Sigmoid colon (tissue), 3 donors: ENCODE results near the gene LARGE1.

Experiments used
- POLR2A ChIP-seq, 2 donors: fragments of 450-650 bp; IDR thresholded peaks; one replicate each; pipeline ENCODE4 v1.6.1; 2016; ENCODE audit warnings: antibody characterized with exemption in 2 of 2, mild to moderate bottlenecking in 2 of 2, moderate library complexity in 2 of 2
- TF ChIP-seq, protein P1 (sequence below), 4 experiments: fragments of 450-650 bp in 3 of 4; fragments of 200-600 bp in 1 of 4; IDR thresholded peaks; one replicate each; pipeline ENCODE4 v1.5.1; 2016 to 2019; ENCODE audit warnings: antibody characterized with exemption in 4 of 4, mild to moderate bottlenecking in 3 of 4, moderate library complexity in 2 of 4

DNA sequence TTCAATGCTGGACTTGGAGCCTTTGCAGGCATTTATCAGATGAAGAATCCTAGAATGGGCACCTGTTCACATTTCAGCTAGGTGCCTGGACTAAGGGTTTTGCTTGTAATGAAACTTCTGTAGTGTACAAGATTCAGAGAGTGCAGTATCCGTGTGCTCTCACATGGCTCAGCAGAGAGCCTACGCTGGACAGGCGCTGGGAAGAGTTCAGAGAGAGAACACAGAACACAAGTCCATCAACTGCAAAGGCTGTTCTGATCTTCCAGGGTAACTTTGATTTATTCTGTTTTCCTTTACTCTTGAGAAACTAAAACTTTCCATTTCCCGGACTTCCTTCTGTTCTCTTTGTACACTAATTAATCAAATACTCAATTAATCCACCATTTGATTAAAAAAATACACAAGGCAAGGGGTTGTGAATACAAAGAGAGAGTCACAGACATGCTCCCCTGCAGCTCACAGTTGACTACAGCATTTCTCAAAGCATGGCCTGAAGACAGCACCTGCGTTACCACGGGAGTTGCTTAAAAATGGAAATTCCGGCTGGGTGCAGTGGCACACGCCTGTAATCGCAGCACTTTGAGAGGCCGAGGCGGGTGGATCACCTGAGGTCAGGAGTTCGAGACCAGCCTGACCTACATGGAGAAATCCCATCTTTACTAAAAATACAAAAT, 393.7 kb downstream of the LARGE1 start:
- TF ChIP-seq, protein P1, sequence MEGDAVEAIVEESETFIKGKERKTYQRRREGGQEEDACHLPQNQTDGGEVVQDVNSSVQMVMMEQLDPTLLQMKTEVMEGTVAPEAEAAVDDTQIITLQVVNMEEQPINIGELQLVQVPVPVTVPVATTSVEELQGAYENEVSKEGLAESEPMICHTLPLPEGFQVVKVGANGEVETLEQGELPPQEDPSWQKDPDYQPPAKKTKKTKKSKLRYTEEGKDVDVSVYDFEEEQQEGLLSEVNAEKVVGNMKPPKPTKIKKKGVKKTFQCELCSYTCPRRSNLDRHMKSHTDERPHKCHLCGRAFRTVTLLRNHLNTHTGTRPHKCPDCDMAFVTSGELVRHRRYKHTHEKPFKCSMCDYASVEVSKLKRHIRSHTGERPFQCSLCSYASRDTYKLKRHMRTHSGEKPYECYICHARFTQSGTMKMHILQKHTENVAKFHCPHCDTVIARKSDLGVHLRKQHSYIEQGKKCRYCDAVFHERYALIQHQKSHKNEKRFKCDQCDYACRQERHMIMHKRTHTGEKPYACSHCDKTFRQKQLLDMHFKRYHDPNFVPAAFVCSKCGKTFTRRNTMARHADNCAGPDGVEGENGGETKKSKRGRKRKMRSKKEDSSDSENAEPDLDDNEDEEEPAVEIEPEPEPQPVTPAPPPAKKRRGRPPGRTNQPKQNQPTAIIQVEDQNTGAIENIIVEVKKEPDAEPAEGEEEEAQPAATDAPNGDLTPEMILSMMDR (IDR thresholded peaks at IDR 0.05): no peak
- no peak for TF ChIP-seq POLR2A (IDR thresholded peaks at IDR 0.05)
